Liver (tissue), 3 donors: ENCODE measurements around the gene EID2B.

ENCODE experiments used
- EGR1 ChIP-seq, 2 donors: IDR thresholded peaks; 2 replicates each; pipeline ENCODE4 v1.6.1; 2016 to 2018; ENCODE audit warnings: antibody characterized with exemption in 2 of 2, low read depth in 2 of 2
- RAD21 ChIP-seq, 2 donors: IDR thresholded peaks; 2 replicates each; pipeline ENCODE4 v1.6.1; 2016; ENCODE audit warnings: antibody characterized with exemption in 2 of 2, mild to moderate bottlenecking in 2 of 2
- TF ChIP-seq, protein P1 (sequence below): fragments of 150-350 bp; IDR thresholded peaks from 2 replicates; pipeline ENCODE4 v1.5.1; 2017; ENCODE audit warnings: improper control_type of control experiment, low read depth, low read length; ENCODE audit not compliant: missing input control
- donor health status: healthy.
- donor health status: healthy.

GRCh38 chr19:39508629-39509028, 24.0 kb downstream of the EID2B start:
- no peak for TF ChIP-seq RAD21 (IDR thresholded peaks at IDR 0.05)
- TF ChIP-seq, protein P1, sequence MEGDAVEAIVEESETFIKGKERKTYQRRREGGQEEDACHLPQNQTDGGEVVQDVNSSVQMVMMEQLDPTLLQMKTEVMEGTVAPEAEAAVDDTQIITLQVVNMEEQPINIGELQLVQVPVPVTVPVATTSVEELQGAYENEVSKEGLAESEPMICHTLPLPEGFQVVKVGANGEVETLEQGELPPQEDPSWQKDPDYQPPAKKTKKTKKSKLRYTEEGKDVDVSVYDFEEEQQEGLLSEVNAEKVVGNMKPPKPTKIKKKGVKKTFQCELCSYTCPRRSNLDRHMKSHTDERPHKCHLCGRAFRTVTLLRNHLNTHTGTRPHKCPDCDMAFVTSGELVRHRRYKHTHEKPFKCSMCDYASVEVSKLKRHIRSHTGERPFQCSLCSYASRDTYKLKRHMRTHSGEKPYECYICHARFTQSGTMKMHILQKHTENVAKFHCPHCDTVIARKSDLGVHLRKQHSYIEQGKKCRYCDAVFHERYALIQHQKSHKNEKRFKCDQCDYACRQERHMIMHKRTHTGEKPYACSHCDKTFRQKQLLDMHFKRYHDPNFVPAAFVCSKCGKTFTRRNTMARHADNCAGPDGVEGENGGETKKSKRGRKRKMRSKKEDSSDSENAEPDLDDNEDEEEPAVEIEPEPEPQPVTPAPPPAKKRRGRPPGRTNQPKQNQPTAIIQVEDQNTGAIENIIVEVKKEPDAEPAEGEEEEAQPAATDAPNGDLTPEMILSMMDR: no peak
- TF ChIP-seq EGR1 (IDR thresholded peaks at IDR 0.05; ENCODE audit: low read depth in 2 of 2): no peak
